SH-SY5Y (cell line): Measurements from ENCODE around the gene SPDEF.

Experiments used
- GATA2 ChIP-seq: IDR thresholded peaks from 2 replicates; pipeline ENCODE4 v1.6.1; 2011; ENCODE audit warnings: mild to moderate bottlenecking, low read depth, low read length
- GATA3 ChIP-seq: IDR thresholded peaks from 2 replicates; pipeline ENCODE4 v1.6.1; 2011; ENCODE audit warnings: low read depth, mild to moderate bottlenecking, low read length, moderate library complexity

The SPDEF gene

DNA sequence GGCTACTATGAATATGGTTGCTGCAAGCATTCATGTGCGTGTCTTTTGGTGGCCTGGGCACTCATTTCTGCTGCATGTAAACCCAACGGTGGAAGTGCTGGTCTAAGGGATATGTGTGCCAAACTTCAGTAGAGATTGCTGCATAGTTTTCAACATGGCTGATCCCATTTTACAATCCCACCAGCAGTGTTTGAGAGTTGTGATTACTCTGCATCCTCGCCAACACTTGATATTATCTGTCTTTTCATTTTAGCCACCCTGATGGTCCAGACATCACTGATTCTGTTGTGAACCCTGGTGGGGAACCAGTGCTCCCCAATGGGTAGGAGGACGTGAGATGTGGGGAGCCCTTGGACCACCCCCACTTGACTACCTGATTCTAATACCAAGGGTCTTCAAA lies 62.8 kb downstream of the SPDEF start:
- TF ChIP-seq GATA3 (no peak), GATA2 (no peak)

DNA sequence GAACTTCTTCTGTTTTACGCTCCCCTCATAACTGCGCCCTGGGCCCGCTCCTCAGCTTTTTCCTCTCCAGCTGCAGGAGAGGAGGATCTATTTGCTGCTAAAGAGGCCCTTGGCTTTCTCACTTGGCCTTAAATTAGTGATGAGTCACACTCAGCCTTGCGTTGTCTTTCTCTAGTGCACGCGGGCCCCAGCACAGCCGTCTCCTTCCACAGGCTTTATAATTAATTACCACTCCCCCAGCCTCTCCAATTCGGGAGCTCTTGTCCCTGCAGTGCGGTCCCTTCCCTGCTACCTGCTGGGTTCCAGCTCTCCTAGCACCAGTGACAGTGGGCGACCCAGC lies 65.1 kb downstream of the SPDEF start:
- TF ChIP-seq GATA3, result no peak
- no peak for TF ChIP-seq GATA2

DNA sequence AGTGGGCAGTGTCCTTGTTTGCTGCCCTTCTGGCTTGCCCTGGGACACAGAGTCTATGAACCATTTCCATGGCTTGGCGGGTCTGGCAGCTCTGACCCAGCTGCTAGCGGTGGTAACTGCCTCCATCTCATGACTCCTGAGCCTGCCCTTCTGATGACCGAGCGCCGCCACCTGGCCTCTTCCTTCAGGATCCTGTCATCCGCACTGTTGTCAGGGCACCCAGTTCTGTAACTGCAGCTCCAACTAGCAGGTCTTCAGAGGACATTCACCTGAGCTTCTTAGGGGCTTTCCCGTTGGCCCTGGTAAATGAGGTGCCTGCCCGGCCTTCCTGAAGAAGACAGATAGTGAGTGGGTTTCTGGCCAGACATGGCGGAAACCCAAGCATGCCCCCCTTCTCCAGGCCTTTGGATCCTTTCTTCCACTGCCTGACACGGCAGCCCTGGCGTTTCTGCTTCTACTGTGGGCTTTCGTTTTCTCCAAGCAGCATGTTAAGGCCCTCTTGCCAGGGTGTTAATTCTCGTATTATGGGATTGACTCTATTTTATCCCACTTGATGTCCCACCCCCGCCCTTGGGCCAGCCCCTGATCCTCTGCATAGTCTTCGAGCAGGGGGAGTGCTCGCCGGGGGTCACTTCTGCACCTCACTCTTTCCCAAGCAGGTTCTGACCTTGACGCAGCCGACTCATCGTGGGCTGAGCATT lies 65.6 kb downstream of the SPDEF start:
- no peak for TF ChIP-seq GATA2
- no peak for TF ChIP-seq GATA3

DNA sequence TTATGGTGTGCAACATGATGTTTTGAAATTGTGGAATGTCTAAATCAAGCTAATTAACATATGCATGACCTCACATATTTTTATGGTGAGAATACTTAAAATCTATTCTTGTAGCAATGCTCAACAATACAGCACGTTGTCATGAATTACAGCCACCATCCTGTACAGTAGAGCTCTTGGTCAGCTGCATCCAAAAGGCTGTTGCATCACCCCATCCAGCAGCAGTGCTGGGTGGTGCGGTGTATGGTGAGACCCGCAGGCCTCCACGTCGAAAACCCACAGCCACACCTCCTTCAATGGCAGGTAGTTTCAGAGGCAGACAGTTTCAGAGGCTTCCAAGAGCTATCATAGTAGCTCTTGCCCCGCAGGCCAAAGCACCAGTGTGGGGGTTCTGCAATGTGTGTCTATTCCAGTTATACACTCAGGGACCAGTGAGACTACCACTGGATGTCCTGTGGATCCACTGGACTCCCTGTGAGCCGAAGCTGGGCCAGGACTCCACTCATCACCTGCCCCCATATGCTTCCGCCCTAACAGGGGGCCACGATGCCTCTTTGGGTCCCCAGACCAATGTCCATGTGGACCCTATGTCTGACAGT lies 66.8 kb downstream of the SPDEF start:
- no peak for TF ChIP-seq GATA2
- TF ChIP-seq GATA3, result no peak
